ENCODE data around the gene TMEFF2.

- TF ChIP-seq, protein P1, sequence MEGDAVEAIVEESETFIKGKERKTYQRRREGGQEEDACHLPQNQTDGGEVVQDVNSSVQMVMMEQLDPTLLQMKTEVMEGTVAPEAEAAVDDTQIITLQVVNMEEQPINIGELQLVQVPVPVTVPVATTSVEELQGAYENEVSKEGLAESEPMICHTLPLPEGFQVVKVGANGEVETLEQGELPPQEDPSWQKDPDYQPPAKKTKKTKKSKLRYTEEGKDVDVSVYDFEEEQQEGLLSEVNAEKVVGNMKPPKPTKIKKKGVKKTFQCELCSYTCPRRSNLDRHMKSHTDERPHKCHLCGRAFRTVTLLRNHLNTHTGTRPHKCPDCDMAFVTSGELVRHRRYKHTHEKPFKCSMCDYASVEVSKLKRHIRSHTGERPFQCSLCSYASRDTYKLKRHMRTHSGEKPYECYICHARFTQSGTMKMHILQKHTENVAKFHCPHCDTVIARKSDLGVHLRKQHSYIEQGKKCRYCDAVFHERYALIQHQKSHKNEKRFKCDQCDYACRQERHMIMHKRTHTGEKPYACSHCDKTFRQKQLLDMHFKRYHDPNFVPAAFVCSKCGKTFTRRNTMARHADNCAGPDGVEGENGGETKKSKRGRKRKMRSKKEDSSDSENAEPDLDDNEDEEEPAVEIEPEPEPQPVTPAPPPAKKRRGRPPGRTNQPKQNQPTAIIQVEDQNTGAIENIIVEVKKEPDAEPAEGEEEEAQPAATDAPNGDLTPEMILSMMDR (IDR thresholded peaks at IDR 0.05), result no peak
- TF ChIP-seq POLR2AphosphoS5 (IDR thresholded peaks at IDR 0.05; ENCODE audit: insufficient read depth in 1 of 2, low read depth in 1 of 2) (no peak), POLR2A (IDR thresholded peaks at IDR 0.05) (no peak)
These were observed 1.1 kb upstream of the TMEFF2 start for GRCh38 chr2:192195548-192196418.
